VCaP (cell line): ENCODE results near the gene GAL3ST2.

Experiments
- H3K27ac ChIP-seq: fragments of 450-650 bp; 2 replicates; pipeline ENCODE4 v1.5.1; 2017
- TF ChIP-seq, protein P1 (sequence below): fragments of 450-650 bp; conservative IDR thresholded peaks from 2 replicates; pipeline ENCODE4 v1.5.1; 2017; ENCODE audit warnings: mild to moderate bottlenecking, moderate library complexity

GAL3ST2 gene

DNA sequence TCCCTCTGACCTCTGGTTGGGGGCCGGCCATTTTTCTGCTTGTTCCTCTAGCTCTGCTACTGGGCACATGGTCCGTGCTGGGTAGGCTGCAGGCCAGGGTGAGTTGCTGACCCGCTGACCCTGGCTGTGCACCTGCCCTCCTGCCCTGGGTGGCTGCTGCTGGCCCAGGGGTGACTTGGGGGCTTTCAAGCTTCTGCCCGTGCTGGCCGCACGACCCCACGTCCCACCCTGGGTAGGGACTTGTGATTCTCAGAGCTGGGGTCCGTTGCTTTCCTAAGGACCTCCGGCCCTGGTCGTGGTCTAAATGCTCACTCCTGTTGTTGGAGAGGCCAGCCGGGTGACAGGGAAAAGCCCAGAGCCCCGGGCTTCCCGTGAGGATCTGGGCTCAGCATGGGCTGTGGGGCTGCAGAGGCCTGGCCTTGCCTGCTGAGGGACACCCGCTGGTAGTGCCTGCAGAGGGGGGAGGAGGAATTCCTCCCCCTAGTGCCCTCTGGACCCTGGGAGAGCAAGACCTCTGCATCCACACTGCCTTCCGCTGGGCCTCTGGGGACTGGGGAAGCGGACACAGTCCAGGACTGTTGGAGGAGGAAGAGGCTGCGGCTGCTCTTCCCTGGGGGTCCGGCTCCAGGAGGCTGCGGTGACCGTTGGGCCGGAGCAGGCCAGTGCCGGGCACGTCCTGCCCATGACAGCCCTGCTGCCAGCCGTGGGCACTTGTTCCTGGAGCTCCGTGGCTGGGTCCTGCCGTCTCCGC lies 6.3 kb upstream of the GAL3ST2 start:
- TF ChIP-seq, protein P1, sequence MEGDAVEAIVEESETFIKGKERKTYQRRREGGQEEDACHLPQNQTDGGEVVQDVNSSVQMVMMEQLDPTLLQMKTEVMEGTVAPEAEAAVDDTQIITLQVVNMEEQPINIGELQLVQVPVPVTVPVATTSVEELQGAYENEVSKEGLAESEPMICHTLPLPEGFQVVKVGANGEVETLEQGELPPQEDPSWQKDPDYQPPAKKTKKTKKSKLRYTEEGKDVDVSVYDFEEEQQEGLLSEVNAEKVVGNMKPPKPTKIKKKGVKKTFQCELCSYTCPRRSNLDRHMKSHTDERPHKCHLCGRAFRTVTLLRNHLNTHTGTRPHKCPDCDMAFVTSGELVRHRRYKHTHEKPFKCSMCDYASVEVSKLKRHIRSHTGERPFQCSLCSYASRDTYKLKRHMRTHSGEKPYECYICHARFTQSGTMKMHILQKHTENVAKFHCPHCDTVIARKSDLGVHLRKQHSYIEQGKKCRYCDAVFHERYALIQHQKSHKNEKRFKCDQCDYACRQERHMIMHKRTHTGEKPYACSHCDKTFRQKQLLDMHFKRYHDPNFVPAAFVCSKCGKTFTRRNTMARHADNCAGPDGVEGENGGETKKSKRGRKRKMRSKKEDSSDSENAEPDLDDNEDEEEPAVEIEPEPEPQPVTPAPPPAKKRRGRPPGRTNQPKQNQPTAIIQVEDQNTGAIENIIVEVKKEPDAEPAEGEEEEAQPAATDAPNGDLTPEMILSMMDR = no peak
- no peak overlapping the region for H3K27ac ChIP-seq

DNA sequence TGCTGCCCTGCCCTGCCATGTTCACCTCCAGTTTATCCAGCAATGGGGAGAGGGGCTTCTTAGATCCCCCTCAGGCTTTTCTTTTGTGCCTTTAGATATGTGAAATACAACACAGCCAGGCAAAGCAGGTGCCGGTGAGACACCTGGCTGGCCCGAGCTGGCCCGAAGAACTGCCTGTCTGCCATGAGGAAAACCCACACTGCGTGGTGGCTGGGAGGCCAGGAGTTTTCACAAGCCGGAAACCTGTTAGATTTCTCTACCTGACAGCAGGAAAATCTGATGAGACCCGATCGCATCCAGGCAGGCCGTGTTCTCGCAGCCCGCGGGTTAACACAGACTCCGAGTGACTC lies 5.7 kb upstream of the GAL3ST2 start:
- TF ChIP-seq, protein P1 = no peak
- no peak overlapping the region for H3K27ac ChIP-seq

DNA sequence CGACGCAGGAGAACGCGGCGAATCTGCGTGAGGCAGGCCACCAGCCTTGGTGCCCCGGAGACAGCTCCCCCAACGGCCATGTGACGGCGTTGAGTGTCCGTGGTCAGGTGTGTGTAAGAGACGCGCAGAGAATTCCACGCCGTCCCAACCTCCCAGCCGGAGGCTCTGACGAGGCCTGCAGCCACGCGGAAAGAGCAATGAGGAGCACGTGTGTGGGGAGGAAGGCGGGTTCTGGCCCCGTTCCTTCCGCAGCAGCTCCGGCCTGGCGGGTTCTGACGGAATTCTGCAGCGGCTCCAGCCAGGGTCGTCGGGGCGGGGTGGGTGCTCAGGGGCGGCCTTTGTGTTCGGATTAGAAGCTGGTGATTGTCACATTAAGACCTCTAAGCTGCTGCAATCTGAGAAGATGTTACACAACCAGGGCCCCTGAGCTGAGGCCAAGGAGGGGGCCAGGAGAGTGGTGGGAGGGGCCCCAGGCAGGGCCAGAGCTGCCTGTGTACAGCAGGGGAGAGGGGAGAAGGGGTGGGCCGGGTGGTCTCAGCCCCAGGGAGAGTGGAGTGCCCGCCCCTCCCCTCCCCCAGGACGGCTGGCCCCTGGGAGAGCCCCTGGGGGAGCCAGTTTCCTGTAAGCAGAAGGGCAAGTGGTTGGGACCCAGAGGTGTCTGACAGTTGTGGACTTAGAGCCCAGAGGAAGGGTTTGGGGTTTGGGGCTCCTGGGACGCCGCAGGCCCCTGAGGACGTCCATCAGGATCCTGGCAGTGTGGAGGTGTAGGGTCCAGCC lies 5.1 kb upstream of the GAL3ST2 start:
- H3K27ac ChIP-seq = peak overlapping the region; percentile 36; the same call in 1 of the 2 replicates
- TF ChIP-seq, protein P1 = no peak

DNA sequence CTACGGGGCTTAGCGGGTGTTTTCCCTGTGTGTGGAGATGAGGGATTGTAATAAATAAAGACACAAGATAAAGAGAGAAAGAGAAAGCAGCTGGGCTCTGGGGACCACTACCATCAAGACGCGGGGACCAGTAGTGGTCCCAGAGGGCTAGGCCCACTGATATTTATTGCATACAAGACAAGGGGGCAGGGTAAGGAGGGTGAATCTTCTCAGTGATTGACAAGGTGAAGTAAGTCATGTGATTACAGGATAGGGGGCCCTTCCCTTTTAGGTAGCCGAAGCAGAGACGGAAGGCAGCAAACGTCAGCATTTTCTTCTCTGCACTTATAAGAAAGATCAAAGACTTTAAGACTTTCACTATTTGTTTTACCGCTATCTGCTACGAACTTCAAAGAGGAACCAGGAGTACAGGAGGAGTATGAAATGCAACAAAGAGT lies 4.5 kb upstream of the GAL3ST2 start:
- H3K27ac ChIP-seq = peak overlapping the region; percentile 36; the same call in 1 of the 2 replicates
- TF ChIP-seq, protein P1 = no peak

DNA sequence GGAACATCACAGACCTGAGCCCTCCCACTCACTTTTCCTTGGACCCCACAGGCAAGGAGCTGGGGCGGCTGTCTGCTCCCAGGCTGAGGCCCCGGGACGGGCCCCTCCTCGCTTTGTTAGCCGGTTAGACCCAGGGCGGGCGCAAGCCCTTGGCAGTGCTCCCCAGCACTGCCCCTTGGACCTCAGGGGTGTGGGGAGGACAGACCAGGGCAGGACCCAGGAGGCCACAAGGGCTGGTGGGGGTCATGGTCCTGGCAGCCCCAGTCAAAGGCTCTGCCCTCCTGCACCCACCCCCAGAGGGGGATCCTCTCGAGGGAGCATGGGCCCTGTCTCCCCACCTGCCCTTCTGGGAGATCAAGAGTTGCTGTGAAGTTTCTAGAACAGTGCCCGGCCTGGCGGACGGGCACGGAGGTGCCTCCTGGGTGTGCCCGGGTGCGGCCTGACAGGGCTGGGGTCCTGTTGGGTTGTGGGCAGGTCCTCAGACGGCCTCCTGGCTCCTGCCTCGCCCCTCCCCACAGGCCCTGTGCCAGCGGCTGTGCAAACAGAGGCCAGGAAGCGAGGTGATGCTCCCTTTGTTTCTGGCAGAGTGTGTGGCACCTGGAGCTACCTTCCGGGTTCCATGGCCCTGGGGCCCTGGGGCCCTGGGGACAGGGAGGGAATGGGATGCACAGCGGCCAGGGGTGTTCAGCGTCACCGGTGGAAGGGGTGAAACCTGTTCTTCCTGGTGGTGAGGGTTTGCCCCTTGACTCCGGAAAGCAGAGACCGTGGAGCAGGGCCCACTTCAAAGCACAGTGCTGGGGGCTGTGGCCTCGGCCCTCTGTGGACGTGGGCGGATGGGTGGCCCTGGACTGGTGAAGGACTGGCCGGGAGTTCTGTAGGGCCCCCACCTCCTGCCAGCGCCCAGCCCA lies 2.9 kb upstream of the GAL3ST2 start:
- TF ChIP-seq, protein P1 = no peak
- H3K27ac ChIP-seq = peak overlapping the region; percentile 36; the same call in 1 of the 2 replicates

DNA sequence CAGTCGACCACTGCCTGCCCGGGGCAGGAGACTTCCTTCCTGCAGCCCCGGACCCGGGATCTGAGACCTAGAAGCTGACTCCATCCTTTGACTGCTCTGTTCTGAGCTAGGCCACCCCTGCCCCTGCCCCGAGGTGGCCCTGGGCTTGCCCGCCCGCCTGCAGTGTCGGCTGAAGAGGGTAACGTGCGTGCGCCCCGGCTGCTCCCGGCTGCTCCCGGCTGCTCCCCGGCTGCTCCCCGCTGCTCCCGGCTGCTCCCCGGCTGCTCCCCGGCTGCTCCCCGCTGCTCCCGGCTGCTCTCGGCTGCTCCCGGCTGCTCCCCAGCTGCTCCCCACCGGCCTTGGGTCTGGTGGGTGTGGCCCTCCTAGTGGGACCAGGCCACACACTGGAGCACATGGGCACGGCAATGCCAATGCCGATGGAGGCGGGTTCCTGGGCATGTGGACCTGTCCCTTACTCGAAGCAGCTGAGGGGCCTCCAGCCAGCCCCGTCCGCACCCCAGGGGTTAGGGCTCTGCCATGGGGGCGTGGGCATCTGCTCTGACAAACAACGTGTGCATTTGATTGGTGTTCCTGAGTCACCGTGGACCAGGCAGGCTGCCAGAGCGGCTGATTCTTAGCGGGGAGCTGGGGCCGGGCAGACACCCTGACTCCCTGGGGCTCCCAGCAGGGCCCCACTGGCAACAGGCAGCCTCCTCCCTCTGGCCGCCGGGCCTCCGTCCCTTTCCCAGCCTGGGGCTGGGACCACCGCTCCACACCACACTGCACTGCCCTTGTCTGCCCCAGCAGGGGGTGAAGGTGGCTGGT lies 2.0 kb upstream of the GAL3ST2 start:
- H3K27ac ChIP-seq = peak overlapping the region; percentile 36; the same call in 1 of the 2 replicates
- TF ChIP-seq, protein P1 = no peak
